CD14-positive monocyte (primary cell): Measurements from ENCODE around the gene LNPEP. TPM values are rescaled to one million over a fixed set of nuclear protein-coding genes. Genes with fewer than 3 reads are reported as not detected.

ENCODE experiments used
- DNase-seq, 3 donors: peaks; one replicate each; pipeline ENCODE4 v3.0.0-alpha.2; 2011 to 2022
- H2AFZ ChIP-seq: 2 replicates; pipeline ENCODE4 v1.6.0; 2012; ENCODE audit warnings: mild to moderate bottlenecking, low read depth, low read length, inconsistent platforms; ENCODE audit not compliant: insufficient read depth, poor library complexity, severe bottlenecking
- H3K27ac ChIP-seq, 2 donors: 1 replicate in 1 of 2; 2 replicates in 1 of 2; pipeline ENCODE4 v1.5.1; 2012 to 2013; ENCODE audit warnings: low read length in 2 of 2, control low read depth in 1 of 2, inconsistent platforms in 1 of 2, low read depth in 1 of 2, mild to moderate bottlenecking in 1 of 2
- H3K27me3 ChIP-seq, 2 donors: one replicate each; pipeline versions ENCODE4 v1.6.0 to v1.6.1; 2011 to 2013; ENCODE audit warnings: low read length in 2 of 2; ENCODE audit not compliant: control insufficient read depth in 2 of 2, insufficient read depth in 2 of 2
- H3K36me3 ChIP-seq, 2 donors: replicated peaks in 1 of 2; 1 replicate in 1 of 2; 2 replicates in 1 of 2; pipeline versions ENCODE4 v1.5.1 to v1.6.1; 2012 to 2013; ENCODE audit warnings: low read length in 2 of 2, control low read depth in 1 of 2, inconsistent platforms in 1 of 2, mild to moderate bottlenecking in 1 of 2; ENCODE audit not compliant: insufficient read depth in 2 of 2, control insufficient read depth in 1 of 2
- H3K4me1 ChIP-seq, 2 donors: 1 replicate in 1 of 2; 2 replicates in 1 of 2; pipeline versions ENCODE4 v1.5.1 to v1.6.1; 2012 to 2013; ENCODE audit warnings: low read length in 2 of 2, control low read depth in 1 of 2, inconsistent platforms in 1 of 2, mild to moderate bottlenecking in 1 of 2, moderate library complexity in 1 of 2; ENCODE audit not compliant: insufficient read depth in 2 of 2, control insufficient read depth in 1 of 2
- H3K4me2 ChIP-seq: replicated peaks from 2 replicates; pipeline ENCODE3; 2012; ENCODE audit warnings: low read length, moderate library complexity, mild to moderate bottlenecking; ENCODE audit not compliant: poor library complexity, severe bottlenecking; ENCODE audit errors: extremely low read depth
- H3K4me3 ChIP-seq, 3 experiments: fragments of 200-600 bp in 1 of 3; sonication (generic) in 1 of 3; replicated peaks in 1 of 3; 1 replicate in 2 of 3; 2 replicates in 1 of 3; pipeline ENCODE4 v1.5.1; 2011 to 2013; ENCODE audit warnings: low read length in 3 of 3, mild to moderate bottlenecking in 3 of 3, control low read depth in 2 of 3, low read depth in 2 of 3, inconsistent platforms in 1 of 3, moderate library complexity in 1 of 3
- H3K79me2 ChIP-seq: 2 replicates; pipeline ENCODE4 v1.6.0; 2012; ENCODE audit warnings: mild to moderate bottlenecking, control low read depth, inconsistent platforms, low read length, moderate library complexity; ENCODE audit not compliant: insufficient read depth
- H3K9ac ChIP-seq: 2 replicates; pipeline ENCODE4 v1.6.0; 2017; ENCODE audit warnings: low read length, mild to moderate bottlenecking; ENCODE audit not compliant: insufficient read depth, poor library complexity, severe bottlenecking
- H3K9me3 ChIP-seq, 2 donors: replicated peaks in 1 of 2; 1 replicate in 1 of 2; 2 replicates in 1 of 2; pipeline versions ENCODE4 v1.5.1 to v1.6.1; 2012 to 2013; ENCODE audit warnings: low read length in 2 of 2, control low read depth in 1 of 2; ENCODE audit not compliant: control insufficient read depth in 1 of 2, insufficient read depth in 1 of 2
- H4K20me1 ChIP-seq: 2 replicates; pipeline ENCODE4 v1.6.0; 2012; ENCODE audit warnings: mild to moderate bottlenecking, low read length, control low read depth, moderate library complexity; ENCODE audit not compliant: insufficient read depth
- H3K27ac Mint-ChIP-seq, 7 donors: one replicate each; pipeline ENCODE4 v1.8.0; 2020; ENCODE audit warnings: mild to moderate bottlenecking in 7 of 7, mixed read lengths in 7 of 7, moderate library complexity in 6 of 7, inconsistent platforms in 2 of 7
- H3K27me3 Mint-ChIP-seq, 3 donors: one replicate each; pipeline ENCODE4 v1.8.0; 2021 to 2022; ENCODE audit warnings: low read depth in 3 of 3, mild to moderate bottlenecking in 3 of 3, mixed read lengths in 3 of 3, moderate library complexity in 3 of 3, inconsistent platforms in 1 of 3
- H3K36me3 Mint-ChIP-seq, 2 donors: one replicate each; pipeline ENCODE4 v1.8.0; 2020; ENCODE audit warnings: mixed read lengths in 2 of 2, inconsistent platforms in 1 of 2, mild to moderate bottlenecking in 1 of 2
- H3K4me1 Mint-ChIP-seq: one replicate; pipeline ENCODE4 v1.8.0; 2020; ENCODE audit warnings: mild to moderate bottlenecking, mixed read lengths
- H3K4me3 Mint-ChIP-seq, 2 donors: one replicate each; pipeline ENCODE4 v1.8.0; 2020; ENCODE audit warnings: mild to moderate bottlenecking in 2 of 2, mixed read lengths in 2 of 2, moderate library complexity in 1 of 2
- H3K9me3 Mint-ChIP-seq, 7 donors: one replicate each; pipeline ENCODE4 v1.8.0; 2020 to 2022; ENCODE audit warnings: mixed read lengths in 7 of 7, mild to moderate bottlenecking in 6 of 7, moderate library complexity in 6 of 7, inconsistent platforms in 2 of 7
- WGBS: methylation state at CpG from one replicate; pipeline ENCODE4 v1.1.5; 2013; ENCODE audit warnings: missing lambda C conversion rate; ENCODE audit not compliant: insufficient coverage; 5-methylcytosine and 5-hydroxymethylcytosine counted together
- intact Hi-C, 2 donors: fragments of 100-400 bp; cut with micrococcal nuclease; formaldehyde crosslinking; loops; one replicate each; pipeline versions ENCODE4 v1.15.0 to v1.15.1; 2023
- polyA plus RNA-seq, 3 donors: library from polyadenylated mRNA; depleted of rRNA in 1 of 3; unstranded in 2 of 3; stranded (reverse) in 1 of 3; fragments of 300-500 nt in 2 of 3; fragments of >200 nt in 1 of 3; fragmentation: Illumina TruSeq in 2 of 3; gene quantifications; 1 replicate in 2 of 3; 2 replicates in 1 of 3; pipeline ENCODE4 v1.2.3, GENCODE V29; 2012 to 2021
- TF ChIP-seq, protein P1 (sequence below): fragments of 200-600 bp; IDR thresholded peaks from one replicate; pipeline ENCODE4 v1.8.0; 2022; ENCODE audit warnings: antibody characterized with exemption, mild to moderate bottlenecking

Gene LNPEP
- polyA plus RNA-seq, 3 donors, result 9.2 to 22.5 (median 14.5) TPM

- Histone ChIP-seq H3K4me3 (no peak overlapping the region), H3K4me2 (no peak overlapping the region), H2AFZ (no peak overlapping the region), H3K27ac (no peak overlapping the region), H3K27me3 (no peaks in the 10 kb centered on the region), H3K4me1 (peaks cover 16 to 32% of the 10 kb centered on the region in 2 donors), H3K36me3 (no peaks in the 10 kb centered on the region), H3K9me3 (no peaks in the 10 kb centered on the region), H3K9ac (no peak overlapping the region), H4K20me1 (no peaks in the 10 kb centered on the region), H3K79me2 (no peaks in the 10 kb centered on the region)
- H3K36me3 Mint-ChIP-seq, result no peaks in the 10 kb centered on the region
- H3K4me3 Mint-ChIP-seq, result no peak overlapping the region
- peaks cover 2 to 5% (median 3%) of the 10 kb centered on the region in 3 donors for H3K27me3 Mint-ChIP-seq
- no peak for DNase-seq
- peak overlapping the region in 1 of 7 donors; percentile 12 for H3K27ac Mint-ChIP-seq
- peaks cover 30% of the 10 kb centered on the region for H3K4me1 Mint-ChIP-seq
- TF ChIP-seq, protein P1, sequence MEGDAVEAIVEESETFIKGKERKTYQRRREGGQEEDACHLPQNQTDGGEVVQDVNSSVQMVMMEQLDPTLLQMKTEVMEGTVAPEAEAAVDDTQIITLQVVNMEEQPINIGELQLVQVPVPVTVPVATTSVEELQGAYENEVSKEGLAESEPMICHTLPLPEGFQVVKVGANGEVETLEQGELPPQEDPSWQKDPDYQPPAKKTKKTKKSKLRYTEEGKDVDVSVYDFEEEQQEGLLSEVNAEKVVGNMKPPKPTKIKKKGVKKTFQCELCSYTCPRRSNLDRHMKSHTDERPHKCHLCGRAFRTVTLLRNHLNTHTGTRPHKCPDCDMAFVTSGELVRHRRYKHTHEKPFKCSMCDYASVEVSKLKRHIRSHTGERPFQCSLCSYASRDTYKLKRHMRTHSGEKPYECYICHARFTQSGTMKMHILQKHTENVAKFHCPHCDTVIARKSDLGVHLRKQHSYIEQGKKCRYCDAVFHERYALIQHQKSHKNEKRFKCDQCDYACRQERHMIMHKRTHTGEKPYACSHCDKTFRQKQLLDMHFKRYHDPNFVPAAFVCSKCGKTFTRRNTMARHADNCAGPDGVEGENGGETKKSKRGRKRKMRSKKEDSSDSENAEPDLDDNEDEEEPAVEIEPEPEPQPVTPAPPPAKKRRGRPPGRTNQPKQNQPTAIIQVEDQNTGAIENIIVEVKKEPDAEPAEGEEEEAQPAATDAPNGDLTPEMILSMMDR, result no peak
- H3K9me3 Mint-ChIP-seq, result no peaks in the 10 kb centered on the region
- WGBS, result no CpG with 5 or more reads among the region's 5 CpGs
- intact Hi-C loops, result no loop called here
These were observed 139.8 kb downstream of the LNPEP start for GRCh38 chr5:97075649-97076048.

GRCh38 chr5:97076098-97076497, 140.2 kb downstream of the LNPEP start:
- Mint-ChIP-seq H3K27me3 (peaks cover 2 to 5% (median 3%) of the 10 kb centered on the region in 3 donors), H3K9me3 (no peaks in the 10 kb centered on the region), H3K27ac (no peak overlapping the region), H3K4me3 (no peak overlapping the region), H3K36me3 (no peaks in the 10 kb centered on the region), H3K4me1 (peaks cover 34% of the 10 kb centered on the region)
- Histone ChIP-seq H3K4me3 (no peak overlapping the region), H3K27me3 (no peaks in the 10 kb centered on the region), H3K27ac (no peak overlapping the region), H2AFZ (no peak overlapping the region), H3K4me2 (no peak overlapping the region), H3K9me3 (no peaks in the 10 kb centered on the region), H3K9ac (no peak overlapping the region), H3K4me1 (peaks cover 20 to 37% of the 10 kb centered on the region in 2 donors), H4K20me1 (no peaks in the 10 kb centered on the region), H3K79me2 (no peaks in the 10 kb centered on the region), H3K36me3 (no peaks in the 10 kb centered on the region)
- intact Hi-C loops, result no loop called here
- DNase-seq, result no peak
- TF ChIP-seq, protein P1, result no peak
